Endothelial cell of umbilical vein (primary cell): ENCODE results near the gene HIRA.

Experiments
- EZH2 ChIP-seq: IDR thresholded peaks from 2 replicates; pipeline ENCODE4 v1.6.1; 2012; ENCODE audit warnings: borderline replicate concordance, low read depth, mild to moderate bottlenecking, moderate library complexity, low read length, inconsistent platforms; ENCODE audit not compliant: severe bottlenecking
- FOS ChIP-seq: IDR thresholded peaks from 2 replicates; pipeline ENCODE4 v1.6.1; 2011; ENCODE audit warnings: mild to moderate bottlenecking, low read length, moderate library complexity, borderline replicate concordance; ENCODE audit not compliant: insufficient read depth
- JUN ChIP-seq: IDR thresholded peaks from 2 replicates; pipeline ENCODE4 v1.6.1; 2011; ENCODE audit warnings: borderline replicate concordance, low read depth; ENCODE audit not compliant: insufficient read length, insufficient read depth
- MAX ChIP-seq: IDR thresholded peaks from 2 replicates; pipeline ENCODE4 v1.6.1; 2011; ENCODE audit not compliant: insufficient read depth, insufficient read length
- MYC ChIP-seq: IDR thresholded peaks from one replicate; pipeline ENCODE4 v1.6.1; 2011; ENCODE audit warnings: mild to moderate bottlenecking, low read depth, low read length
- POLR2A ChIP-seq: IDR thresholded peaks from 2 replicates; pipeline ENCODE4 v1.6.1; 2012; ENCODE audit warnings: low read depth, mild to moderate bottlenecking, control low read depth, low read length
- POLR2AphosphoS5 ChIP-seq: IDR thresholded peaks from 2 replicates; pipeline ENCODE4 v1.6.1; 2012; ENCODE audit warnings: low read depth, mild to moderate bottlenecking, control low read depth, low read length, moderate library complexity; ENCODE audit not compliant: insufficient read depth
- TF ChIP-seq, protein P1 (sequence below), 2 donors: IDR thresholded peaks; 1 replicate in 1 of 2; 2 replicates in 1 of 2; pipeline ENCODE4 v1.5.1; 2011; ENCODE audit warnings: low read length in 2 of 2, mild to moderate bottlenecking in 2 of 2, moderate library complexity in 2 of 2, control low read depth in 1 of 2, inconsistent platforms in 1 of 2, low read depth in 1 of 2; ENCODE audit not compliant: insufficient read depth in 1 of 2; ENCODE audit errors: extremely low read depth in 1 of 2

- TF ChIP-seq POLR2AphosphoS5, result no peak
- TF ChIP-seq, protein P1, sequence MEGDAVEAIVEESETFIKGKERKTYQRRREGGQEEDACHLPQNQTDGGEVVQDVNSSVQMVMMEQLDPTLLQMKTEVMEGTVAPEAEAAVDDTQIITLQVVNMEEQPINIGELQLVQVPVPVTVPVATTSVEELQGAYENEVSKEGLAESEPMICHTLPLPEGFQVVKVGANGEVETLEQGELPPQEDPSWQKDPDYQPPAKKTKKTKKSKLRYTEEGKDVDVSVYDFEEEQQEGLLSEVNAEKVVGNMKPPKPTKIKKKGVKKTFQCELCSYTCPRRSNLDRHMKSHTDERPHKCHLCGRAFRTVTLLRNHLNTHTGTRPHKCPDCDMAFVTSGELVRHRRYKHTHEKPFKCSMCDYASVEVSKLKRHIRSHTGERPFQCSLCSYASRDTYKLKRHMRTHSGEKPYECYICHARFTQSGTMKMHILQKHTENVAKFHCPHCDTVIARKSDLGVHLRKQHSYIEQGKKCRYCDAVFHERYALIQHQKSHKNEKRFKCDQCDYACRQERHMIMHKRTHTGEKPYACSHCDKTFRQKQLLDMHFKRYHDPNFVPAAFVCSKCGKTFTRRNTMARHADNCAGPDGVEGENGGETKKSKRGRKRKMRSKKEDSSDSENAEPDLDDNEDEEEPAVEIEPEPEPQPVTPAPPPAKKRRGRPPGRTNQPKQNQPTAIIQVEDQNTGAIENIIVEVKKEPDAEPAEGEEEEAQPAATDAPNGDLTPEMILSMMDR (IDR thresholded peaks at IDR 0.05; ENCODE audit: extremely low read depth in 1 of 2, insufficient read depth in 1 of 2, low read depth in 1 of 2, low read length in 2 of 2), result no peak
- no peak for TF ChIP-seq EZH2
- TF ChIP-seq POLR2A, result no peak
- no peak for TF ChIP-seq FOS
- no peak for TF ChIP-seq JUN
- no peak for TF ChIP-seq MAX
- TF ChIP-seq MYC, result no peak
Measured at GRCh38 chr22:19401483-19401882, 30.1 kb downstream of the HIRA start.
